ENCODE data around the gene GSG1L. TPM values are rescaled to one million over a fixed set of nuclear protein-coding genes. Genes with fewer than 3 reads are reported as not detected.

GSG1L gene
- total RNA-seq, 1 donor from 2014 or later = not detected

- DNase-seq (ENCODE audit: low read depth, low spot score) = no peak
Observed at GRCh38 chr16:27853101-27853500, 210.4 kb downstream of the GSG1L start.

DNA sequence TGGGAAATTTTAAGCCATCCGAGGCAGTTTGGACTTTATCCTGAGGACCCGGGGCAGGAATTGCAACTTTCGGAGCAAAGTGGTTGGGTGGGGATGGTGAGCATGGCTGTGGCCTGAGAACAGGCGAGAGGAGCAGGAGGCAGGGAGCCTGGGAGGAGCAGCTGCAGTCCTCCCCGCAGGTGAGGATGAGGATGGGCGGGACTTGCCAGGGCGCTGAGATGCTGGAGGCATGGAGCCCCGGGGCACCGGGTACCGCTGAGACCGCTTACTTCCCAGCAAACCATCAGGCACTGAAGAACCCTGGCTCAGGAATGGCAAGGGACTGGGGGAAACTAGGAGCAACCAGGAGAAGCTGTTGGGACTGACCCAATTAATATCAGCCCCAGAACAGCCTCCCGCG, 210.8 kb downstream of the GSG1L start:
- no peak for DNase-seq (ENCODE audit: low read depth, low spot score)

- DNase-seq (ENCODE audit: low read depth, low spot score) = no peak
Observed at GRCh38 chr16:27852116-27852515, 211.4 kb downstream of the GSG1L start.

DNA sequence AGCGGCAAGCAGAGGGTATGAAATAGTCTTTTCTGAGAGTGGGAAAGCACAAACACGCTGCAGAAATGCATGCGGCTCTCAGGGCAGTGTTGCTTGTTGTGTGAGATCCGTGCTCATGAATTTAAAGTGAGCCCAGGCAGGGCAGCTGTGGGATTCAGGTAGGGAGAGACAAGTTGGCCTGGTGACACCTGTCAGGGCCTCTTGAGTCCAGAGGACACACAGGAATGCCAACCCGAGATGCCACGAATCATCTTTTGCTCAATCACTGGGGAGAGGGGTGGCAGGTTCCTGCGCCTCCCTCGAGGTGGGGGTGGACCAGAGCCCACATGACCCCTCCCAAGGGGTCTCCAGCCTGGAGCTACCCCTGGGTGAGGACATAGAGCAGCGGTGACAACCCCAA, 211.9 kb downstream of the GSG1L start:
- no peak for DNase-seq (ENCODE audit: low read depth, low spot score)

- no peak for DNase-seq (ENCODE audit: low read depth, low spot score)
Observed at GRCh38 chr16:27849621-27850020, 213.9 kb downstream of the GSG1L start.

- no peak for DNase-seq (ENCODE audit: low read depth, low spot score)
Observed at GRCh38 chr16:27847030-27847550, 216.4 kb downstream of the GSG1L start.

DNA sequence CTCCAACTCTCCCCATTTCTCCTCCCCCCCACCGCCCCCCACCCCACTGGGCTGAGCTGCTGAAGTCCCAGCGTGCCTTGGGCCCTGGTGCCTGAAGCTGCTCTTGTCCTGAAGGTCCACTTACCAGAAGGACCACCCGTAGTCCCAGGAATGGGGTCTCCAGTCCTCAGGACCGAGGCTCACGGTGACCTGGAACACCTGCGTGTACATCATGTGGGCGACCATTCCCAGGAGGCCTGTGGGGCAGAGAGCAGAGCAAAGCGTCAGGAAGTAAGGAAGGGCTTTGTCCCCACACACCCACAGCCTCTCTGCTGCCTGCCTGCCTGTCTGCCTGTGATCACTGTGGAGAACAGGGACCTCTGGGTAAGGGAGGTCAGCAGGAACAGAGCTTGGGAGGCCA, 218.7 kb downstream of the GSG1L start:
- DNase-seq (ENCODE audit: low read depth, low spot score) = no peak

DNA sequence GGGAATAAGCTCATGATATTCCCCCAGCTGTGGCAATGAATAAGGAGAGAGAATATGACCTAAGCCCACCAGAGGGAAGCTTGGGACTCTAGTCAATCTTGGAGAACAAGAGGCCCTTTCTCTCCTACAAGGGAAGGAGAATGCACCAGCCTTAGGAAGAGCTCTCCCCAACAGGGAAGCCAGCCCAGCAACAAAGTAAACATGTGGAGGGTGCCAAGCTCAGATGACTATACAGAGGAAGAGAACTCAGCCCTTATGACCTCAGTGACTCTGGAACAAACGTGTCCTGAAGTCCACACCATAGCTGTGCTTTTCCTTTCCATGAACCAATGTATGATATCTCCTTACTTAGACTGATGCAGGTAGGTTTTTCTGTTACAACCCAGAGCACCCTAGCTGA, 219.7 kb downstream of the GSG1L start:
- no peak for DNase-seq (ENCODE audit: low read depth, low spot score)

- no peak for DNase-seq (ENCODE audit: low read depth, low spot score)
Observed at GRCh38 chr16:27841911-27842310, 221.6 kb downstream of the GSG1L start.

GRCh38 chr16:27841061-27841801, 222.3 kb downstream of the GSG1L start:
- DNase-seq (ENCODE audit: low read depth, low spot score) = no peak

DNA sequence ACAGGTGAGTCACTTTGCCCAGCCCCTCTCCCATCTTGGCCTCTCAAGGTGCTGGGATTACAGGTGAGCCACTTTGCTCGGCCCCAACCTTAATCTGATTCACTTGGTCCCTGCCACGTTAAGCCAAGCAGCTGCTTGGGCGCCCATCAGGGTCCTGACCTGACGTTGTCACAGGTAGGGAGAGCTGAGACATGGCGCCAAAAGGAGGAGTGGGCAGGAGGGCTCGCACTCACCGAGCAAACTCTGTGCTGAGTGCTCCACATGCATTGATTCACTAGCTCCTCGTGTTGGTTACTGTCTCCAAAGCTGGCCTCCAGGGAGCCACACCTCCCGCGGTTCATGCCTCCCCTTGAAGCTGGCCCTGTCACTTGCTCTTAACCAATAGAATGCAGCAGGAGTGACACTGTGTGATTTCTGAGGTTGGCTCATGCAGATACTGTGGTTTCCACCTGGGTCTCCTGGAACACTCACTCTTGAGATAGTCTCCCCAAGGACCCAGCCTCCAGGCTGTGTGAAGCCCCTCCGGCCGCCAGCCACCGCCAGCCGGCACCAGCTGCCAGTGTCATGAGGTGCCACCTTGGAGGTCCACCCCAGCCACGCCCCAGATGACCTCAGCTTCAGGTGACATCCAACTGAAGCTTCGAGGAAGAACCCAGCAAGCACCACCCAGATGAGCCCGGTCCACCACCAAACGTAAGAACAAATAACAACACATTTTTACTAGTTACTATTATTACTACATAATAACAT, 223.0 kb downstream of the GSG1L start:
- no peak for DNase-seq (ENCODE audit: low read depth, low spot score)

DNA sequence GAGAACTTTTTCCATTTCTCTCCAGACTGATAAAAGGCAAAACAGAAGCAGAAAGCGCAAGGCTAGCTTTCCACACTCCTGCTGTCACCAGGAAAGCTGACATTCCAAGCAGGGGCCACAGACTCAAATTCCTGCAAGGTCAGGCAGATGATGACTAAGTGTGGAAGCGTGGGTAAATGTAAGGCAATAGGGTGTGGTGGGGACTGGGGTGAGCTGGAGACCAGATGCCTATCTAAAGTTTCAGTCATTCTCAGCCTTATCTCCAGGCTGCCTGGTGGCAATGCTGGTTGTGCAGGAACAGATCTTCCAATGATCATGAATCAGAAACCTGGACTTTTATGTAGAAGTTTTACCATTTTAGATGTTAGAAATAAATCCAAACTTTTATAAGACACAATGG, 224.1 kb downstream of the GSG1L start:
- no peak for DNase-seq (ENCODE audit: low read depth, low spot score)

DNA sequence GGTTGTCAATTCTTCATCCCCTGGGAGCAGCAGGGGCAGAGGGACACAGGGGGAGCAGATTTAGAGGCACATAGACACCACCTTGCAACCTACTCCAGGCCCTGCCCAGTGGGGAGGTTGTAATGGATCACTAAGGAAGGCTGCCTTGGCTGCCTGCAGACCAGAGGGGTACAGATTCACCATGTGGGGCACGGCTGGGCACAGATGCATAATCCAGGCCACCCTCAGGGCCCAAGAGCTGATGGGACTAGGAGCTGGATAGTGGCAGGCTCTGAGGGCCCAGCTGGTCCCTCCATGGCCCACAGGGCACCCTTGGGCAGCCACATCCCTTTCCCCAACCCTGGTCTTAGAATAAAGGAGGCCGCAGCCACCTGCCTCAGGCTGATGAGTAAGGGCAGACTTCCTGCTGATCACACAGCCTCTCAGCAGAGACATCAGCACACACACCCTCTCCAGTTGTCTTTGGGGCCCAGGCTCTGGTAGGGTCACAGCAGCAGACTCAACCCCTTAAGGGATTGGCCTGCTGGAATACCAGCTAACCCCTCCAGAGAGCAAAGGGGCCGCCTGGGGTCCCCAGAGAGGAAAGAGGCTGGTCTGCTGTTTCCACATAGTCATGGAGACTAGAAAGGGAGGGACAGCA, 224.9 kb downstream of the GSG1L start:
- no peak for DNase-seq (ENCODE audit: low read depth, low spot score)

DNA sequence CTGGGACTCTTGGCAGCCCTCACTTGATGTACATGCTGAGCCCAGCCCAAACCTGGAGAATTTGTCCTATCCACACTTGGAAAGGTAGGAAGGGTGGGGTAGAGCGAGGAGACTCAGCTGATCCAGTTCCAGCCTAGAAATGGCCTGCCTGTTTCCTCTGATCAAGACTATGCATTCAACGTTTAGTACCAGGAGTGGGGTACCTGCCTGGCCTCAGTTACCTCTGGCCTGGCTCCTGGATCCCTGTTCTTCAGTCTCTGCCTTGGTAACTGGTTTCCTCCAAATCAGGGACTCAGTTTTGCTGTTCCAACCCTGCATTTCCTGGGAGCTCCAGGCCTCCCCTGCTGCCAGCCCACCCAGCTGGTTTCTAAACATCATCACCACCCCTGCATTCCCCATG, 233.5 kb downstream of the GSG1L start:
- DNase-seq (ENCODE audit: low read depth, low spot score) = no peak

GRCh38 chr16:27828671-27829070, 234.8 kb downstream of the GSG1L start:
- DNase-seq (ENCODE audit: low read depth, low spot score) = no peak

DNA sequence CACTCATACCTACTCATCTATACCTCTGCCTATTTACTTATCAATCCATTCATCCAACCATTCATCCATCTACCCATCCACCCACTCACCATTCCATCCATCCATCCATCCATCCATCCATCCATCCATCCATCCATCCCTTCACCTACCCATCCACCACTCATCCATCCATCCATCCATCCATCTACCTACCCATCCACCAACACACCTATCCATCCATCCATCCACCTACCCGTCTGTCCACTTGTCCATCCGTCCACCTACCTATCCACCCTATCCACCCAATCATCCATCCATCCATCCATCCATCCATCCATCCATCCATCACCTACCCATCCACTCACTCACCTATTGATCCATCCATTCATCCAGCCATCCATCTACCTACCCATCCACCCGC, 235.7 kb downstream of the GSG1L start:
- no peak for DNase-seq (ENCODE audit: low read depth, low spot score)

DNA sequence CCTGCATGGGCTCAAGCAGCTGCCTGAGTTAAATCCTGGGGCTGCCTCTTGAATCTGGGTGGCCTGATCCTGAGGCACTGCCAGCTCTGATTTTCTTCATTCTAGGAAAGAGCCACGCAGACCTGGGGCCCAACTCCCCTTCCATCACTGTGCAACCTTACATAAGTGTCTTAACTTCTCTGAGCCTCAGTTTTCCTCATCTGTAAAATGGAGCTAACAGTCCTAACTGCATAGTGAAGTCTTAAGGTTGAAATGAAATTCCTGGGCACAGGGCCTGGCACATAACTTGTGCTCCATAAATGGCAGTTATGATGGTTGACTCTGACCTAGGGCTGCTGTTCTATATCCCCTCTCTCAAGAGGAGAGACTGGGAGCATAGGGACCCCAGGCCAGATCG, 236.6 kb downstream of the GSG1L start:
- no peak for DNase-seq (ENCODE audit: low read depth, low spot score)

DNA sequence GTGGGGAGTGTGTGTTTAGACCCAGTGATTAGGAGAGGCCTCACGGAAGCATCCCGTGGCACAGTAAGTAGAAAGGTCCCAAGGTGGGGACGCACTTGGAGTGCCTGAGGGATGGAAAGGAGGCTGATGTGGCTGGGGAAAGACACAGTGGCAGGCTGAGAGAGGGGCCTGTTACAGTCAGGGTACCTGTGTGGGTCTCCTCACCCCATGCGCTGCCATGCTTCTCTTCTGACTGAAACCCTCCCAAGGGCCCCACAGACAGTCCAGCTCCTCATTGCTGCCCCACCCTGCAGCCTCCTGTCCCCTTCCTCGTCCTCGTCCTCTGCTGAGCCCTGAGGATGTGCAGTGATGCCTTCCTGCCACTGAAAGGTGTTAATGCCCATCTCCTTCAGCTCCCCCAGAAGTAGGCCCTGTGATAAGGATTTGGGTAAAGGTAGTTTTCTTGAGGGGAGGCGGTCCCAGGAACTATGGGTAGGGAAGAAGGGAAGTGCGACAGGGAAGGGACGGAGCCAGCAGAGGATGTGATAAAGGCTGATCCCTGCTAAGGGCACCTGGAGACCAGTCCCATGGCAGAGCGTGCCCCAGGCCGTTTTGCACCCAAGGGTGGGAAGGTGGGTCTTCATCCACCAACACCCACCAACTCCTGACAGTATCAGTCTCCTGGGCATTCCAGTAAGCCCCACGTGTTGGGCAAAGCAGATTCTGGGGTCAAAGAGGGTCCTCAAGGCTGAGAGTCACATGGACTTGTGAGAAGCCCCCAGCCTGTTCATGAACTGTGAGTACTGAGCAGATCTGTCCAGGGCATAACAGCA, 237.2 kb downstream of the GSG1L start:
- DNase-seq (ENCODE audit: low read depth, low spot score) = no peak

GRCh38 chr16:27824786-27825185, 238.7 kb downstream of the GSG1L start:
- no peak for DNase-seq (ENCODE audit: low read depth, low spot score)

DNA sequence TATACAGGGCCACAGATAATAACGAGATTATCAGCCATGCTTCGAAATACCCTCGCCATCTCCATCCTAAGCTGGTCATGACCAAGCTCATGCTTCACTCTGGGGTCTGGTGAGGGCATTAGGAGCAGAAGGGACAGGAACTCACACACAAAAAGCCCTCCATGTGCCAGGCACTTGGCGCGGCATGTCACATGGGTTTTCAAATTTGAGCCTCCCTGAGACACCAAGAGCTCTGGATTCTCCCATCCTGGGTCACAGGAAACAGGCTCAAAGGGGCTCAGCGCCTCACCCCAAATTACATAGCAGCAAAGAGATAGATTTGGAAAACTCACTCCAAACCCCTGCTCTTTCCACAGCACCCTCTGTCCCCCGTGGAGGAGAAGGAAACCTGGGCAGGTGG, 239.5 kb downstream of the GSG1L start:
- no peak for DNase-seq (ENCODE audit: low read depth, low spot score)

- DNase-seq (ENCODE audit: low read depth, low spot score) = no peak
Observed at GRCh38 chr16:27823421-27823820, 240.1 kb downstream of the GSG1L start.

DNA sequence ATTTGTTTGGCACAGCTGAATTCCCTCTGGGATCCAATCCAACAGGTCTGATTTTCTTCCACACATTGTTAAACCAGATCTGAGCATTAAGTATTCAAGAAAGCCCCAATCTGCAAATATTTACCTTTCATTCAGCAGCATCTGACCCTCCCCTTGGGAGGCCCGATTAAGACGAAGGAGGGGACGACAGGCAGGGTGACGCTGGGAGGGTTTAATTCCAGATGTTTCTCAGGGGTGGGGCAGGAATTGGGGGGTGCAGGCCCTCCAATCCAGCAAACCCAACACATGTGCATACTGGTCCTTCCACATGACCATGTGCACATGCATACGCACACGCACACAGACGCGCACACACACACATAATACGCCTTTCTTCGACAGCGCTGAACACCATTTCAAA, 240.5 kb downstream of the GSG1L start:
- DNase-seq (ENCODE audit: low read depth, low spot score) = no peak

All from pulmonary artery endothelial cell (primary cell).